Inflammatory macrophage treated with lipopolysaccharide for 4 hours (primary cell): ENCODE measurements around the gene DENR.
A peak's percentile ranks its signal among the peaks of the same experiment; 100 is the strongest.
"Not testable (repeated sequence)": the region's sequence is repeated elsewhere in the genome, so short reads cannot be mapped to it uniquely, and the experiment has no call there.

Experiments used
- DNase-seq: peaks from one replicate; pipeline ENCODE4 v3.0.0-alpha.2; 2020

The DENR gene, protein sequence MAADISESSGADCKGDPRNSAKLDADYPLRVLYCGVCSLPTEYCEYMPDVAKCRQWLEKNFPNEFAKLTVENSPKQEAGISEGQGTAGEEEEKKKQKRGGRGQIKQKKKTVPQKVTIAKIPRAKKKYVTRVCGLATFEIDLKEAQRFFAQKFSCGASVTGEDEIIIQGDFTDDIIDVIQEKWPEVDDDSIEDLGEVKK

GRCh38 chr12:122752464-122753318, at the start of gene DENR:
TSS of gene DENR (plus strand) at chr12:122752824. CDS start at chr12:122753702, 878 bp downstream.
- DNase-seq, result peak; percentile 98

- DNase-seq, result peak; percentile 92
Observed at GRCh38 chr12:122702890-122703611, 49.6 kb upstream of the DENR start, which contains the start of gene HCAR2. TSS of gene HCAR2 (minus strand) at chr12:122703357. CDS start at chr12:122703283, 74 bp downstream.

DNA sequence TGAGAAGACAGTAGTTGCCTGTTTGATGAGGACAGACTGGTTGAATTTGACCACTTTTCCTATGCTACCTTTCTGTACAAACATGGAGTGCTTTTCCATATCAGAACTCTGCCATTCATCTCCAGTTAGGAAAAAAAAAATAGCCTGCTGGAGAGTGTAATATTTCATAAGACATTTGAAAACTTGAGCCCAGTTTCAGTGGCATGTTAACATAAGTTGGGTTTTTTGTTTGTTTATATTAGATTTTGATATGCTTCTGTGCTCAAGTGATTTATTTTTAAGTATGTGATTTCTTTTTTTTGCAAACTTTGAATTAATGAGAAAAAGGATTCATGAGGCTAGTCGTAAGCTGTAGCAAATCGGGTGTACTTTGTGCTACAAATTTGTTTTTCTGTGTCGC, 48.8 kb upstream of the DENR start:
- not testable (repeated sequence) for DNase-seq

GRCh38 chr12:122709287-122709686, 43.3 kb upstream of the DENR start:
- DNase-seq, result not testable (repeated sequence)

DNA sequence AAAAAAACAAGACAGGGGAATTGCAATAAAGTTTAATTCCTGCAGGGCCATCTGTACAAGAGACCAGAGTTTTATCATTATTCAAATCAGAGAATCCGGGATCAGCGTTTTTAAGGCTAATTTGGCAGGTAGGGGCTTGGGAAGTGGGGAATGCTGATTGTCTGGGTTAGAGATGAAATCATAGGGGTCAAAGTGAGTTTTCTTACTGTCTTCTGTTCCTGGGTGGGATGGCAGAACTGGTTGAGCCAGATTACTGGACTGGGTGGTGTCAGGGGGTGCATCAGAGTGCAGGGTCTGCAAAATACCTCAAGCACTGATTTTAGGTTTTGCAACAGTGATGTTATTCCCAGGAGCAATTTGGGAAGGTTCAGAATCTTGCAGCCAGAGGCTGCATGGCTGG, 42.3 kb upstream of the DENR start:
- DNase-seq, result not testable (repeated sequence)

DNA sequence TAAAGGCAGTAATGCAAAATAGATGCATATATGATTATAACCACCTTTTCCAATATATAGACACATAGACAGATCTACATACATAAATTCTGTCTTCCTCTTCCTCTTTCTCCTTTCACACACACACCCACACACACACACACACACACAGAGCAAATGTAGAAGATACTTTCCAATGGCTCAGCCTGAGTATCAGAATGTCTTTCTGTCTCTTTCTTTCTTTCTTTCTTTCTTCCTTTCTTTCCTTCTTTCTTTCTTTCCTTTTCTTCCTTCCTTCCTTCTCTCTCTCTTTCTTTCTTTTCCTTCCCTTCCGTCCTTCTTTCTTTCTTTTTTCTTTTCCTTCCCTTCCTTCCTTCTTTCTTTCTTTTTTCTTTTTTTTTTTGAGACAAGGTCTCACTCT, 41.4 kb upstream of the DENR start:
- DNase-seq, result peak; percentile 81

- not testable (repeated sequence) for DNase-seq
Observed at GRCh38 chr12:122713491-122714188, 39.0 kb upstream of the DENR start.

DNA sequence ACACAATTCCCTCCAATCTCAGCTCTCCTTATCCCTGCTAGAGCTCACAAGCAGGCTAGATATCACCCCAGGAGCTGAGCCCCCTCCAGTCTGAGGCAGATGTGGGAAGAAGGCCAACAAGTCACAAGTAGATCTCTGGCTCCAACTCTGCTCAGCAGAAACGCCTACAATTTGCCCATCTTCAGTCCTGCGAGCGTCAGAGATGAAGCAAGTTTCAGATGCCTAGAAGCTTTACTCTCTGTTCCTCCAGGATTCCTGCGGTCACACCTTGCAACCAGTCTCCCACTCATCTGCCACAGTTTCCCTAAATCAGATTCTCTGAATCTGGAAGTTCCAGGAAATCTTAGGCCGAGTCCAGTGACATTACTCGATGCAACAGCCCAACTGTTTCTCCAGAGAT, 37.4 kb upstream of the DENR start:
- DNase-seq, result peak; percentile 80

DNA sequence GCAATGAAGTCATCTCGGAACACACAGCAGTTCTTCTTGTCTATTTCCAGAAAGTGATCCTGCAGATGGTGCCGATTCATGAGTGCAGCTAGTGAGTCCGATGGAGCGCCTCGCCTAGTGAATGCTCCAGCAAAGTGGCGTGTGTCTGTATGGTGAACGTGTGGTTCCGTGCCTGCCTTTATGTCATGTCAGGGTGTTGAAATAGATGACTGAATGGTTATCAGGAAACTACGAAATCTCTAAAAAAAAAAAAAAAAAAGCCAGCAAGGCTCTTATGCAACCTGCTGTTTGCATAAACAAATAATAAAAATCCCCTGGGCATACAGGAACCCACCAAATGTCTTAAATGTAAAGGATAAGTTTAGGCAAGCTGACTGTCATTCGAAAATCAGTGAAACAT, 36.0 kb upstream of the DENR start, which contains the start of gene HCAR3:
Gene HCAR3 (minus strand): TSS at position 154 of the 400 bp plus-strand sequence. CDS start 74 bp downstream, at position 80.
- DNase-seq, result peak; percentile 94

- DNase-seq, result no peak
Observed at GRCh38 chr12:122721057-122721545, 31.5 kb upstream of the DENR start.

- DNase-seq, result peak; percentile 58
Observed at GRCh38 chr12:122722387-122722786, 30.2 kb upstream of the DENR start.

- no peak for DNase-seq
Observed at GRCh38 chr12:122724641-122725243, 27.9 kb upstream of the DENR start.

GRCh38 chr12:122725452-122726079, 27.1 kb upstream of the DENR start:
- DNase-seq, result peak; percentile 35

GRCh38 chr12:122726080-122726558, 26.5 kb upstream of the DENR start:
- DNase-seq, result peak; percentile 63

DNA sequence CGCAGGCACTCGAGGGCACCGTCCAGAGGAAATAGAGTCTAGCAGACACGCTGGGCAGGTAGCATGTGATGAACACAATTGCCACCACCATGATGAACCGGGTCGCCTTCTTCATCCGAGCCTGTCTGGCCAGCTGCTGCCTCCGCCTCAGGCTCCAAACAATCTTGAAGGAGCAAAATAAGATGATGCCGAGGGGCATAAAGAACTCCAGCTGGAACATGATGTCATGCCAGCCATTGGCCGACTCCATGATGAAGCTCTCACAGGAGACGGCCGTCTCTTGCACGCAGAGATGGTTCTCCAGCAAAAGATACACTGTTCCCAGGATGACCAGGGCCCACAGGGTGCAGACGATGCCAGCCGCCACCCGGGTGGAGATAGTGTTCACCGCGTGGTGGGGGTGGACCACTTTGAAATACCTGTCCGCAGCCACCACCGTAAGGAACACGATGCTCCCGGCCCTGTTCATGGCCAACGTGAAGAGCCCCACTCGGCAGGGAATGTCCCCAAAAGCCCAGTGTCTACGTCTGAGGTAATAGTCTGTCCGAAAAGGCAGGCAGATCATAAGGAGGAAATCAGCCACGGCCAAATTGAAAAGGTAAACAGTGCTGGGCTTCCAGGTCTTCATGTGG, 22.9 kb upstream of the DENR start:
- DNase-seq, result no peak

- no peak for DNase-seq
Observed at GRCh38 chr12:122730215-122731014, 22.2 kb upstream of the DENR start, which contains the start of gene HCAR1. TSS of gene HCAR1 (minus strand) at chr12:122730844. CDS start at chr12:122730339, 505 bp downstream.

GRCh38 chr12:122732170-122732569, 20.5 kb upstream of the DENR start:
- peak; percentile 63 for DNase-seq

GRCh38 chr12:122732611-122733010, 20.0 kb upstream of the DENR start:
- no peak for DNase-seq

- DNase-seq, result no peak
Observed at GRCh38 chr12:122738571-122738970, 14.1 kb upstream of the DENR start.

DNA sequence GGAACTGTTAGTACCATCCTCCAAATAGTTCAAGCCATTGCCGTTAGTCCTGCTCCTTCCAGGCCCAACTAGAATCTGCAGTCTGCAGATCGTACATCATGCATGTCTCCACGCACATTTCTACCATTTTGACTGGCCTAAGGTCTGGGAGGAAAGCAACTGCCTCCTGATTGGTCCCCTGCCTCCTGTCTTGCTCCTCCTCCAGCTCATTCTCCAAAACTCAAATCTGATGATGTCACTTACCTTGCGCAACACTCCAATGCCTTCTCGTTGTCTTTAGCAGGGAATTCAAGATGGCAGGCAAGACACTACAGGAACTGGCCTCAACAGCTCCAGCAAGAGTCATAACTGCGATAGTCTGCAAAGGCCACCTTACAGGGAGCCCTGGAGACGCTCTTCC, 12.3 kb upstream of the DENR start:
- peak; percentile 44 for DNase-seq
